Heart right ventricle (tissue), 16 donors: Measurements from ENCODE around the gene HUS1B. TPM values are rescaled to one million over a fixed set of nuclear protein-coding genes. Genes with fewer than 3 reads are reported as not detected.

ENCODE experiments used
- ATAC-seq, 8 donors: fragments of 200-7000 bp; cut with Tn5 transposase; one replicate each; pipeline ENCODE4 v1.9.1; 2020; ENCODE audit warnings: mild to moderate bottlenecking in 8 of 8, moderate library complexity in 8 of 8, moderate number of reproducible peaks in 1 of 8
- DNase-seq, 2 donors: peaks; one replicate each; pipeline ENCODE4 v3.0.0-alpha.2; 2020
- H3K27ac ChIP-seq, 10 donors: fragments of 200-600 bp; sonication (generic) in 2 of 10; one replicate each; pipeline versions ENCODE4 v1.5.0 to v1.8.0; 2020 to 2022; ENCODE audit warnings: mild to moderate bottlenecking in 3 of 10
- H3K27me3 ChIP-seq, 7 donors: fragments of 200-600 bp; one replicate each; pipeline ENCODE4 v1.8.0; 2021 to 2022; ENCODE audit warnings: mild to moderate bottlenecking in 2 of 7
- H3K36me3 ChIP-seq, 9 donors: fragments of 200-600 bp; sonication (generic) in 1 of 9; one replicate each; pipeline versions ENCODE4 v1.5.0 to v1.8.0; 2020 to 2022; ENCODE audit warnings: mild to moderate bottlenecking in 2 of 9
- H3K4me1 ChIP-seq, 9 donors: fragments of 200-600 bp; sonication (generic) in 1 of 9; one replicate each; pipeline versions ENCODE4 v1.5.0 to v1.8.0; 2020 to 2022; ENCODE audit warnings: mild to moderate bottlenecking in 4 of 9
- H3K4me3 ChIP-seq, 10 donors: fragments of 200-600 bp; sonication (generic) in 2 of 10; one replicate each; pipeline versions ENCODE4 v1.5.0 to v1.8.0; 2020 to 2022; ENCODE audit warnings: mild to moderate bottlenecking in 7 of 10, moderate library complexity in 2 of 10
- H3K9me3 ChIP-seq, 11 donors: fragments of 200-600 bp in 10 of 11; sonication (generic) in 2 of 11; one replicate each; pipeline versions ENCODE4 v1.5.0 to v1.8.0; 2013 to 2022; ENCODE audit warnings: mild to moderate bottlenecking in 2 of 11, control low read depth in 1 of 11, moderate library complexity in 1 of 11
- WGBS, 2 donors: extraction: QIAGEN DNeasy Blood & Tissue Kit; methylation state at CpG; one replicate each; pipeline ENCODE4 v1.1.7; 2013; ENCODE audit warnings: inconsistent platforms in 1 of 2; 5-methylcytosine and 5-hydroxymethylcytosine counted together
- intact Hi-C, 10 donors: fragments of 100-400 bp; cut with DNase I; formaldehyde crosslinking; loops; one replicate each; pipeline versions ENCODE4 v1.11.1 to v1.14.2; 2022
- polyA plus RNA-seq, 2 donors: library from polyadenylated mRNA; stranded (reverse); fragments of 200-250 nt; gene quantifications; one replicate each; pipeline ENCODE4 v1.2.3, GENCODE V29; 2013
- total RNA-seq, 10 donors: library from RNA; stranded (reverse); fragmentation: NEBNext Ultra II Directional in 3 of 10; extraction: Animal tissue kit (Norgen Biotek cat#: 25700) in 3 of 10; gene quantifications; one replicate each; pipeline versions ENCODE4 v1.2.1 to v1.2.4, GENCODE V29; 2021 to 2023
- TF ChIP-seq, protein P1 (sequence below), 9 donors: fragments of 200-600 bp; sonication (generic) in 2 of 9; IDR thresholded peaks; one replicate each; pipeline versions ENCODE4 v1.5.0 to v1.8.0; 2021 to 2022; ENCODE audit warnings: antibody characterized with exemption in 9 of 9, mild to moderate bottlenecking in 5 of 9, moderate library complexity in 1 of 9
- donor health status: Arrhythmogenic right ventricular cardiomyopathy.
- donor health status: ischemic (EF 13 %, LVEDD 7.1; RV severe dilation, severe dysfunction).
- donor health status: healthy with polysubstance abuse.
- donor health status: DM: no; HTN: yes; CAD: no.
- donor health status: DM: no; HTN: no; CAD: no.
- donor health status: ischemic (EF 25% LVEDD 6.9; RV normal size, moderate dysfunction).
- donor health status: ischemic (EF 25% LVEDD 5.7; RV mildly dilated, moderate dysfunction).
- donor health status: healthy.
- donor health status: DM: yes; HTN: yes; CAD: no.
- donor health status: Ischemic cardiomyopathy.
- donor health status: ischemic (EF 35%, LVEDD 5.7; RV mildly dilated, moderate dysfunction).
- donor health status: nonischemic (EF 11% LVEDD 7.7; RV severe dilation, severe dysfunction).
- donor health status: DM: yes; HTN: yes; CAD: no.
- donor health status: PGD.
- donor health status: ischemic (EF 29% LVEDD 5.4; RV normal size, mild dysfunction).
- donor health status: nonischemic (EF 23%, LVEDD 6.1; RV moderate dilation, normal function).

Gene HUS1B
- total and polyA plus RNA-seq, 12 donors: 0.13 to 0.57 (median 0.33) TPM; not detected in 5

DNA sequence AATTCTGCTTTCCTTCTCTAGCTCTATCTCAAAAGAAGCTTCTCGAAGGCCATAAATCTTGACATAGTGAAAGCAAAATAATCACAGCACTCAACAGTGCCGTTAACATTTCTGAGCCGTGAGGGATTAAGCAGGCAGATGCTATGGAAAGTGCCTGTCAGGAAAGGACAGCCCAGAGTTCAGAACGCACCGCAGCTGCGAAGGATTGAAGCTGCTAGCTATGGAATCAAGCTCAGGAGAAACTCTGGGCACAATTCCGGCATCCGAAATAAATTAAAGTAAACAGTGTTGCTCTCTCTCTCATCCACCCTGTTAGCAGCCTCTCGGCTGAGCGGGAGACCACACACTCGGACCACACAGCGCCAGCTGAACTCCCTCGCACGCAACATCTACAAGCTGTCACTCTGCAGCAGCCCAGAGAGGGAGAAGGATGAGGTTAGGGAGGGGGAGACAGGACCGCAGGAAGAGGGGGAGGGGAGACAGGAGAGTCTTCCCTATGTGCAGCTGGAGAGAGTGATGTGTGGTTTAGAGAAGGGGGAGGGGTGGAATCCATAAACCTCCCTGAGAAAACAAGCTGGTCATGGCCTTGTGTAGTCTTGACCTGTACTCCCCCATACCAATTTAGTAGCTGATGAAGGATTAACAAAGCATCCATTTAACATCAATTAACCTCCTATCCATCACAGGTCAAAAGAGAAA, 27.0 kb upstream of the HUS1B start:
- H3K36me3 ChIP-seq: peaks cover 0 to 17% (median 0%) of the 10 kb centered on the region in 9 donors
- H3K9me3 ChIP-seq: no peaks in the 10 kb centered on the region
- peak overlapping the region in 2 of 10 donors; percentile 16 to 33 for H3K27ac ChIP-seq
- TF ChIP-seq, protein P1, sequence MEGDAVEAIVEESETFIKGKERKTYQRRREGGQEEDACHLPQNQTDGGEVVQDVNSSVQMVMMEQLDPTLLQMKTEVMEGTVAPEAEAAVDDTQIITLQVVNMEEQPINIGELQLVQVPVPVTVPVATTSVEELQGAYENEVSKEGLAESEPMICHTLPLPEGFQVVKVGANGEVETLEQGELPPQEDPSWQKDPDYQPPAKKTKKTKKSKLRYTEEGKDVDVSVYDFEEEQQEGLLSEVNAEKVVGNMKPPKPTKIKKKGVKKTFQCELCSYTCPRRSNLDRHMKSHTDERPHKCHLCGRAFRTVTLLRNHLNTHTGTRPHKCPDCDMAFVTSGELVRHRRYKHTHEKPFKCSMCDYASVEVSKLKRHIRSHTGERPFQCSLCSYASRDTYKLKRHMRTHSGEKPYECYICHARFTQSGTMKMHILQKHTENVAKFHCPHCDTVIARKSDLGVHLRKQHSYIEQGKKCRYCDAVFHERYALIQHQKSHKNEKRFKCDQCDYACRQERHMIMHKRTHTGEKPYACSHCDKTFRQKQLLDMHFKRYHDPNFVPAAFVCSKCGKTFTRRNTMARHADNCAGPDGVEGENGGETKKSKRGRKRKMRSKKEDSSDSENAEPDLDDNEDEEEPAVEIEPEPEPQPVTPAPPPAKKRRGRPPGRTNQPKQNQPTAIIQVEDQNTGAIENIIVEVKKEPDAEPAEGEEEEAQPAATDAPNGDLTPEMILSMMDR (IDR thresholded peaks at IDR 0.05): no peak
- peaks cover 0 to 36% (median 13%) of the 10 kb centered on the region in 9 donors for H3K4me1 ChIP-seq
- DNase-seq (no peak), ATAC-seq (peak in 7 of 8 donors; percentile 34 to 75 (median 53))
- intact Hi-C loops: no loop called here
- peak overlapping the region in 7 of 10 donors; percentile 9 to 40 (median 20) for H3K4me3 ChIP-seq
- WGBS, 2 donors: 11 to 25% methylated on average over 15 of the region's 15 CpGs
- H3K27me3 ChIP-seq: no peaks in the 10 kb centered on the region

DNA sequence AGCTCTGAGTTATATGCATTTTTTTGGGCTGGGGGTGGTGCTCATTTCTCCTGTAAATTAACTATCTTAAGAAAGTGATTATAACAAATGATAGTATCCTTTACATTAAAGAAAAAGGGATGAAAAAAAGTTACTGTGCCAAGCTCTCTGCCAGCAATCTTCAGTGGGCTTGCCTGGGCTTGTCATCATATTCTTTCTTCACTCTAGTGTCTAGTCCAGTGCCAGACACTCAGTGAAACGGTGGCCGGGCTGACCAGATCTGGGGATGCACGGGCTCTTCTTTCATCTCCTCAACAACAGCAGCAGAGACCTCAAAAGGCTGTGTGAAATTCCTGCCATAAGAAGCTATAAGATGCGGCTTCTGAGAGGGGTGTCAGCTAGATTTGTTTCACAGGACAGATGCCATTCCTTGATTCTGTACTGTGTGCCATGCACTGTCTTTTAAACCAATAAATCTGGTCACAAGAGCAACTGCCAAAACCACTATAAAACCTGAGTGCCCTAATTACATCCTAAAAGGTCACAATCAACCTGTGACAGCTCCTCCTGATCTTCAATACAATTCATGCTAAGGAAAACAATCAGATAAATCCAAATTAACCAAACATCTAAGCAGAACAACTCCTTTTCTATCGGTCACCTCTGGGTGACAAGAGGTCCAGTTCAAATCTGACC, 23.9 kb upstream of the HUS1B start:
- intact Hi-C loops: no loop called here
- no peaks in the 10 kb centered on the region for H3K36me3 ChIP-seq
- DNase-seq: no peak
- no peak for ATAC-seq
- WGBS, 2 donors: 87 to 91% methylated on average over 5 of the region's 5 CpGs
- no peaks in the 10 kb centered on the region for H3K9me3 ChIP-seq
- H3K27me3 ChIP-seq: no peaks in the 10 kb centered on the region
- TF ChIP-seq, protein P1 (IDR thresholded peaks at IDR 0.05): no peak
- H3K27ac ChIP-seq: no peak overlapping the region
- H3K4me1 ChIP-seq: peaks cover 0 to 31% (median 19%) of the 10 kb centered on the region in 9 donors
- no peak overlapping the region for H3K4me3 ChIP-seq

DNA sequence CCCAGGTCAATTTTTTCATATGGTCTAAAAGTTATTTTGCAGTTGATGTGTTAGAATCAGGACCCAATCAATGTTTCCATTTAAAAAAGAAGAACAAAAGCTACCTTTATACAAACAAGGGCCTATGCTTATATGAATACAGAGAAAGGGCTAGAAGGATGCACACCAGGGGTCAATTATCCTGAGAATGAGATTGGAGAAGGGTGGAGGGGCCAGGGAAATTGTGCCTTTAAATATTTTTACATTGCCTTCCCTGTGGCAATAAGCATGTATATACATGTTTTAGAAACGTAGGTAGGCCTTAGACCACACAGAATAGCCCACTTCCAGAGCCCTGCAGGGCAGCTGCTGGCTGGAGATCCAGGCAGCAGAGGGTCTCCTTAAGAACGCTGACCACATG, 23.4 kb upstream of the HUS1B start:
- 83 to 84% methylated on average over 2 of the region's 2 CpGs for WGBS, 2 donors
- no peak for DNase-seq
- TF ChIP-seq, protein P1 (IDR thresholded peaks at IDR 0.05): no peak
- Histone ChIP-seq H3K27me3 (no peaks in the 10 kb centered on the region), H3K4me1 (peaks cover 0 to 31% (median 19%) of the 10 kb centered on the region in 9 donors), H3K9me3 (no peaks in the 10 kb centered on the region), H3K4me3 (no peak overlapping the region), H3K27ac (no peak overlapping the region), H3K36me3 (no peaks in the 10 kb centered on the region)
- intact Hi-C loops: no loop called here
- ATAC-seq: no peak

DNA sequence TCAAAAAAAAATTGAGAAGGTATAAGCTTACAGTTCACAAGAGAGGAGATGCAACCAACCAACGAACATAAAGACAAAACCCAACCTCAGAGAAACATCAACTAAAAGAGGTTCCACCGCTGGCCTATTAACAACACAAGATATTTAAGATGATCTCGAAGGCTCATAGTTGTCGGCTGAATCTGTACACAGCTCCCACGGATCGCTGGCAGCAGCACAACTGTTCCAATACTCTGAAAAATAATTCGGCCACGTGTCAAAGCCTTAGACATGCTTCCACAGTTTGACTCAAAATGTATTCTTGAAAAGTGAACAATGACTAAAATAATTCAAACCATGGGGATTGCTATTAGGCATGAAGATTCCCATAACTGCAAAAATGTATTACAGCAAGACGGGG, 22.4 kb upstream of the HUS1B start:
- WGBS, 2 donors: 78 to 86% methylated on average over 9 of the region's 9 CpGs
- no peak for DNase-seq
- H3K4me3 ChIP-seq: no peak overlapping the region
- H3K4me1 ChIP-seq: peaks cover 0 to 27% (median 16%) of the 10 kb centered on the region in 9 donors
- no peak overlapping the region for H3K27ac ChIP-seq
- no peak for ATAC-seq
- H3K27me3 ChIP-seq: no peaks in the 10 kb centered on the region
- H3K9me3 ChIP-seq: no peaks in the 10 kb centered on the region
- TF ChIP-seq, protein P1 (IDR thresholded peaks at IDR 0.05): no peak
- H3K36me3 ChIP-seq: no peaks in the 10 kb centered on the region
- intact Hi-C loops: no loop called here
